Femur (tissue), 1 donor: ENCODE measurements around the gene ATP6V1F.

Source experiments
- DNase-seq: peaks from one replicate; pipeline ENCODE4 v3.0.0-alpha.2; 2017

ATP6V1F gene

GRCh38 chr7:128849156-128849515 lies 13.5 kb upstream of the ATP6V1F start:
- DNase-seq = no peak

- no peak for DNase-seq
Observed at GRCh38 chr7:128849804-128850490, 12.7 kb upstream of the ATP6V1F start.

- DNase-seq = no peak
Observed at GRCh38 chr7:128852537-128853254, 10.0 kb upstream of the ATP6V1F start.

GRCh38 chr7:128853799-128854198 lies 8.9 kb upstream of the ATP6V1F start:
- no peak for DNase-seq

- DNase-seq = no peak
Observed at GRCh38 chr7:128854396-128854795, 8.3 kb upstream of the ATP6V1F start.

- DNase-seq = no peak
Observed at GRCh38 chr7:128855559-128855958, 7.1 kb upstream of the ATP6V1F start.

- DNase-seq = no peak
Observed at GRCh38 chr7:128856001-128856718, 6.5 kb upstream of the ATP6V1F start.

GRCh38 chr7:128858380-128859231 lies 4.0 kb upstream of the ATP6V1F start:
- DNase-seq = no peak

- DNase-seq = no peak
Observed at GRCh38 chr7:128859232-128860157, 3.2 kb upstream of the ATP6V1F start.

GRCh38 chr7:128860158-128861073 lies 2.2 kb upstream of the ATP6V1F start:
- DNase-seq = no peak

GRCh38 chr7:128861957-128862570 lies 592 bp upstream of the ATP6V1F start:
- DNase-seq = no peak

GRCh38 chr7:128863433-128863989 lies 855 bp downstream of the ATP6V1F start:
- DNase-seq = no peak

- DNase-seq = no peak
Observed at GRCh38 chr7:128865303-128865702, 2.6 kb downstream of the ATP6V1F start.

GRCh38 chr7:128865996-128866877 lies 3.6 kb downstream of the ATP6V1F start:
- DNase-seq = no peak

GRCh38 chr7:128867241-128867640 lies 4.6 kb downstream of the ATP6V1F start:
- no peak for DNase-seq

- DNase-seq = no peak
Observed at GRCh38 chr7:128867842-128868623, 5.4 kb downstream of the ATP6V1F start.

GRCh38 chr7:128868624-128869137 lies 6.0 kb downstream of the ATP6V1F start:
- no peak for DNase-seq
